ENCODE data around the gene MYO16. TPM values are rescaled to one million over a fixed set of nuclear protein-coding genes. Genes with fewer than 3 reads are reported as not detected.

The MYO16 gene
- total RNA-seq, 4 donors from 2014 or later = 0.53 TPM; not detected in 3

DNA sequence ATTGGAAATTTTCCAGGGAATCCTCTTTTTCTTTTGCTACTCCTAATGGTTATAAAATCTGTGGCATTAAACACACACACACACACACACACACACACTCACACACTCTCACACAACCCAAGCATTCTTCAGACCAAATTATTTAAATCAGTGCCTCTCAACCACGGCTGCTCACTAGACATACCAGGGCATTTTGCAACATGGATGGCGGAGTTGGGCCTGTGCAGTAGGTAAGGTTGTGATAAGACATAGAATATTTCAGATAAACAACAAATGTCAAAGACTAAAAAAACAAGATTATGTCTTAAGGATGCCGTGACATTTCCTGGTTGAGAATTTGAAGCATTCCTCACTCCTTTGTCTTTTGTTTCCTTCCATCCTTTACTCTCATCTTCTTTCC lies 443.1 kb downstream of the MYO16 start:
- no peak for TF ChIP-seq CTCF (IDR thresholded peaks at IDR 0.05)
- no peak for TF ChIP-seq POLR2A (IDR thresholded peaks at IDR 0.05)
- Histone ChIP-seq H3K36me3 (no peaks in the 10 kb centered on the region), H3K27ac (no peak overlapping the region), H3K9me3 (no peaks in the 10 kb centered on the region), H3K27me3 (no peaks in the 10 kb centered on the region), H3K4me3 (no peak overlapping the region), H3K4me1 (no peaks in the 10 kb centered on the region)
- DNase-seq = no peak

- TF ChIP-seq POLR2A (IDR thresholded peaks at IDR 0.05) = no peak
- TF ChIP-seq CTCF (IDR thresholded peaks at IDR 0.05) = no peak
- Histone ChIP-seq H3K27ac (no peak overlapping the region), H3K4me1 (no peaks in the 10 kb centered on the region), H3K36me3 (no peaks in the 10 kb centered on the region), H3K27me3 (no peaks in the 10 kb centered on the region), H3K4me3 (no peak overlapping the region), H3K9me3 (no peaks in the 10 kb centered on the region)
- DNase-seq = no peak
Measured at GRCh38 chr13:109074436-109074835, 445.0 kb downstream of the MYO16 start.

- Histone ChIP-seq H3K27ac (no peak overlapping the region), H3K4me1 (no peaks in the 10 kb centered on the region), H3K27me3 (no peaks in the 10 kb centered on the region), H3K36me3 (no peaks in the 10 kb centered on the region), H3K4me3 (no peak overlapping the region), H3K9me3 (no peaks in the 10 kb centered on the region)
- TF ChIP-seq CTCF (IDR thresholded peaks at IDR 0.05) = no peak
- TF ChIP-seq POLR2A (IDR thresholded peaks at IDR 0.05) = no peak
- no peak for DNase-seq
Measured at GRCh38 chr13:109074853-109075252, 445.4 kb downstream of the MYO16 start.

DNA sequence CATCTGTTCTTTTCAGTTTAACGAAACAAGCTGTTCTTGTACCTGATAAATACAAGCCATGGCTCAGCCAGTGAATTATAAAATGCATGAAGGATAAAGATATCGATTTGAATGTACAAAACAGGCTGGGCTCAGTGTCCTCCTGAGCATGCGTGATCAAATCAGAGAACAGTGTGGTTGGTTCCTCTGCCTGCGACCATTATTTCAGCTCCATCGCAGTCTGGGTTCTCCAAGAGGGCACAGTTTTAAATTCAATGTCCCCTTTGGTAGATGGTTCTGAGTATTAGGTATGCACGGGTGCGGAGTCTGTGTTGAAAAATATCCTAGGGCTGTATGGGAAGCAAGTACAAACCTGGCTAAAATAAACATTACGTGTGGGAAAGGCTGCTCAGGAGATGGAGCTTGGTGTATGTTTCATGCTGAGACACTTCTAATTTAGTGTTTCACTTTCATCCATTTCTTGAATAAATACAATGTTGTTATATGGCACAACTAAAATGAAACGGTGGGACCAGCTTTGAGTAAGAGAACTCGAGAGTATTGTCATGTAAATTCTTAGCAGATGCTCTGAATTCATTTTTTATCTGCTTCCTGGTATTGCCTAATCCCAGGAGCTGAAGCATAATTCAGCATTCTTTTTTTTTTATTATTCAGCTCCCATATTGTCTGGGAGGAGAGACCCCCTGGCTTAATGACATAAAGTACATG lies 458.7 kb downstream of the MYO16 start:
- no peak for DNase-seq
- H3K36me3 ChIP-seq = no peaks in the 10 kb centered on the region
- H3K9me3 ChIP-seq = no peaks in the 10 kb centered on the region
- no peak overlapping the region for H3K27ac ChIP-seq
- no peaks in the 10 kb centered on the region for H3K4me1 ChIP-seq
- no peak for TF ChIP-seq CTCF (IDR thresholded peaks at IDR 0.05)
- H3K27me3 ChIP-seq = no peaks in the 10 kb centered on the region
- H3K4me3 ChIP-seq = no peak overlapping the region

GRCh38 chr13:109088624-109088917 lies 459.2 kb downstream of the MYO16 start:
- DNase-seq = no peak
- no peaks in the 10 kb centered on the region for H3K9me3 ChIP-seq
- no peaks in the 10 kb centered on the region for H3K27me3 ChIP-seq
- H3K27ac ChIP-seq = no peak overlapping the region
- no peaks in the 10 kb centered on the region for H3K4me1 ChIP-seq
- no peak overlapping the region for H3K4me3 ChIP-seq
- no peaks in the 10 kb centered on the region for H3K36me3 ChIP-seq
- TF ChIP-seq CTCF (IDR thresholded peaks at IDR 0.05) (no peak), POLR2A (IDR thresholded peaks at IDR 0.05) (no peak)

- no peak overlapping the region for H3K27ac ChIP-seq
- H3K27me3 ChIP-seq = no peaks in the 10 kb centered on the region
- no peaks in the 10 kb centered on the region for H3K9me3 ChIP-seq
- no peaks in the 10 kb centered on the region for H3K36me3 ChIP-seq
- H3K4me1 ChIP-seq = no peaks in the 10 kb centered on the region
- no peak overlapping the region for H3K4me3 ChIP-seq
- DNase-seq = no peak
- TF ChIP-seq CTCF (IDR thresholded peaks at IDR 0.05) (no peak), POLR2A (IDR thresholded peaks at IDR 0.05) (no peak)
Measured at GRCh38 chr13:109090796-109091195, 461.4 kb downstream of the MYO16 start.
